ENCODE results near the gene TIMMDC1.

- TF ChIP-seq CTCF (IDR thresholded peaks at IDR 0.05) (no peak), POLR2A (IDR thresholded peaks at IDR 0.05) (no peak), POLR2AphosphoS5 (IDR thresholded peaks at IDR 0.05; ENCODE audit: insufficient read depth in 1 of 2, low read depth in 1 of 2) (no peak)
Measured at GRCh38 chr3:119490153-119490552, 8.2 kb upstream of the TIMMDC1 start.
